HG03095 (cell line): ENCODE data around the gene ITPR2.
"Not testable (repeated sequence)": the region's sequence is repeated elsewhere in the genome, so short reads cannot be mapped to it uniquely, and the experiment has no call there.

Source experiments
- ATAC-seq: cut with Tn5 transposase; IDR thresholded peaks from one replicate; pipeline ENCODE4 v1.9.1; 2021; ENCODE audit warnings: moderate library complexity; ENCODE audit not compliant: unreplicated experiment

ITPR2 gene

DNA sequence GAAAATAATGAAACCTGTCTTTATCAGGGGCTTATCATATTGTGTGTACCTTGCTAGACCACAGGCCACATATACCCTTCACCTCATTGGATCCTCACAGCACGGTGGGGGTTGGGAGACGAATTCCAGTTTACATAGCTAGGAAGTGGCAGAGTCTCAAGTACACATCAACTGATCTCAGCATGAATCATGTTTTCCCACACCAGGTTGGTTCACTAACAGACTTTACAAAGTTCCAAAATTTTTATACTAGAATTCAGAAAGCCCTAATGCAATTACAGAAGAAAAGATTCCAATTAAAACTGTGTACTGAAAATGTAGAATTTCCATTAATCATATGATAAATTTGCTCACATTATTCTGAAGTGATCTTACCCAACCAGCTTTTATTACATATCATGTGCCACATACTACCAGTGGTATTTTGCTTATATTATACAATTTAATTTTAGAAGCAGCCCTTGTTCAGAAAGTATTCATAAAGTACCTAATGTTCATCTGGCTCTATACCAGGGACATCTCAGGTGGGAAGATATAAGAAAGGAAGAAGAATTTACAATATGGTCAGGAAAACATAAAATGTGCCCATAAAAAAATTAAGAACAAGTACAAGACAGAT, 196.2 kb downstream of the ITPR2 start:
- ATAC-seq, result no peak

DNA sequence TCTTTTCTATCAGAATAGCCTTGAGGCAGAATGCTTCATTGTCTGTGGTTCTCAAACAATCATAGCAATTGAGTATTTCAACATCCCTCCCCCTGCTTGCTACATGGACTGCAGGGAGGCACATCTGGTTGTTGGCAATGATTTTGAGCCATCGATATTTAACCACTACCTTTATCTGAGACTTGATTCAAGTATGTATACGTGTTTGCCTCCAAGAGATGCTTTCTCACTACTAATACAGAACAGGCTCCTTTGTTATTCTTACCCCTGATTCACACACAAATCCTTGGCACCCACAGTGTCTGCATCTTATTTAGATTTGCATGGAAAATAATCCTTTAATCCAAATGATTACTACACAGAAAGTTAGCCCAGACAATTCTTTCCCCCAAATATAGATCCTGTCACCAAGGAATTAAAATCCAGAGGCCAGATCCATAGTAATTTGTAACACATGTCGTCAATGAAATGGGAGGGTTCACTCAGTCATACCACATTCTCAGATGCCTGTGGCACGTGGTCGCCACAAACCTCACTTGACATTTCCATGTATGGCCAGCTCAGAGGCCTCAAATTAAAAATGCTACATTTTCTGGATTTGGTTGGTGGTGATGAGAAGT, 199.3 kb downstream of the ITPR2 start:
- ATAC-seq, result no peak

DNA sequence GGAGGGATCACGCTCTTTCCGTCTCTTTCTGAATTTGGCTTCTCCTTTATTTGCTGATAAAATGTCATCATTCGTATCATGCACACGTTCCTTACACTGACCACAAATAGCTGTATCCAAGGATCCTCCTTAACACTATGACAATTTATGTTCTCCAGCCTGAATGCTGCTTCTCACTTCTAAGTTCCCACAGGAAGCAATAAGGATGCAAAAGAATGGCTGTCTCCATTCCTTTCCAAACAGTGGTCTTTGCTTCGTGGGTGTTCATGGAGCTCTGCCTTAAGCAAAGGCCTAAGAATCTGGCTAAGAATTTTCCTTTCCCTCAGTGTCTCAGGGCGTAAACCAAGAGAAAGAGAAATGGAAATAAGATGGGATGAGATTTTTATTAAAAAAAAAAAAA, 200.2 kb downstream of the ITPR2 start:
- no peak for ATAC-seq

GRCh38 chr12:26631846-26632245, 201.1 kb downstream of the ITPR2 start:
- no peak for ATAC-seq

GRCh38 chr12:26630546-26631027, 202.4 kb downstream of the ITPR2 start:
- ATAC-seq, result no peak

GRCh38 chr12:26629864-26630263, 203.1 kb downstream of the ITPR2 start:
- no peak for ATAC-seq

- ATAC-seq, result no peak
Measured at GRCh38 chr12:26628234-26628633, 204.8 kb downstream of the ITPR2 start.

GRCh38 chr12:26627335-26627734, 205.7 kb downstream of the ITPR2 start:
- no peak for ATAC-seq

GRCh38 chr12:26623136-26623535, 209.9 kb downstream of the ITPR2 start:
- ATAC-seq, result no peak

- no peak for ATAC-seq
Measured at GRCh38 chr12:26622601-26623000, 210.4 kb downstream of the ITPR2 start.

DNA sequence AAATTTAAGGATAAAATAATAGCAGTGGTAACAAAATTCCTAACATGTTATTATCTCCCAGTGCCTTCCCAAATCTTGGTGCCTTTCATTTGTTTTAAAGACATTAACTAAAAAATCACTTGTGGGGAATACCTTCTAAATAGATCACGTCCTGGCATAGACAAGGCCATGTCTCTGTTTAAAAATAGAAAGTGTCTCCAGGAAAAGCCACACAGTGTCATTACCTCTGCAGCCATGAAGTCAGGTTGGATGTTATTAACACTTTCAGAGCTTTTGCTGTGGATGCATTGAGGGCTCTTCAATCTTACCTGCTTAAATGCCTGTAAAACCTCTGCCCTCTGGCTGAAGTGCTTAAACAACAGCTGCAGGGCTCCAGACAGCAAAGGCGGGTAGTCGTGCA, 211.1 kb downstream of the ITPR2 start:
- no peak for ATAC-seq

DNA sequence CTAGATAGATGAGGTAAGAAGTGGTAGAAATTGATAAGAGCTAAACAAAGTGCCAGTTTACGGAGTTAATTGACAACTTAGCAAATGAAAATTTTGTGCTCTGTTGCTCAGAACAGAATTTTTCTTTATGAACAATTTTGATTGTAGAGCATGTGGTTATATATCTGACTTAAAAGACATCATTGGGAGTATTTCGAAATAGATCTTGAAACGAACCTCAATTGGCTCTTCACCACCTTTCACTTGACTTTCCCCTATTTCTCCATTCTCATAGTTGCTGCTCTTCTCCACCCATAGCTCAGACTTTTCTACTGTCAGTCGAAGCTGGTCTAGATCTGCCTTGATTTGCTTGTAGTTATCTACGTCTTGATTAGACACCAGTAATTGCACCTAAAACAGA, 212.1 kb downstream of the ITPR2 start:
- ATAC-seq, result no peak

DNA sequence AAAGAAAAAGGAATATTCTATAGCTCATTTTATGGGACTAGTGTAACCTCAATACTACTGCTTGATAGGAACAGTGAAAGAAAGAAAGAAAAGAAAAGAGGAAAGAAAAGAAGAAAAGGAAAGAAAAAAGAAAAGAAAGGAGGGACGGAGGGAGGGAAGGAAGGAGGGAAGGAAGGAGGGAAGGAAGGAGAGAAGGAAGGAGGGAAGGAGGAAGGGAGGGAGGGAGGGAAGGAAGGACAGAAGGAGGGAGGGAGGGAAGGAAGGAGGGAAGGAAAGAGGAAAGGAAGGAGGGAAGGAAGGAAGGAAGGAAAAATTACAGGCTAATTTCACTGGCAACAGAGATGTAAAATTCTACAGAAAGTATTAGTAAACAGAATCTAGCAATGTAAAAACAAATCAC, 215.5 kb downstream of the ITPR2 start:
- ATAC-seq, result no peak

- no peak for ATAC-seq
Measured at GRCh38 chr12:26614011-26614616, 218.9 kb downstream of the ITPR2 start.

GRCh38 chr12:26612203-26612602, 220.8 kb downstream of the ITPR2 start:
- ATAC-seq, result no peak

DNA sequence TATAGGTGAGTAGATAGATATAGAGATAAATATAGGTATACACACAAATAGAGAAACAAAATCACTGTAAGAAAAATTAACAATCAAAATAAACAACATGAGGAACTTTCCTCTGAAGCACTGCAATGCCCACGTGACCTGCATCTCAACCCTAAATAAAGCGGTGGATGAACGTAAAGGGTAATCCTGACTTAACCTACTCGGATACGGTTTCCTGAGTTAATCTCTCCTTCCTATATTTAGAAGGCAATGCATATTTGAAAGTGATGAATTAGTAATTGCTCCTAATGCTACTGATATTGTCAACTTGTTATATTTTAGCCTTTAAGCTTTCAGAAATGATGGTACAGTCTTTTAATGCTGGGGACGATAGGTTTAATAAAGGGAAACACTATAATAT, 221.4 kb downstream of the ITPR2 start:
- no peak for ATAC-seq

GRCh38 chr12:26610774-26611173, 222.2 kb downstream of the ITPR2 start:
- no peak for ATAC-seq

DNA sequence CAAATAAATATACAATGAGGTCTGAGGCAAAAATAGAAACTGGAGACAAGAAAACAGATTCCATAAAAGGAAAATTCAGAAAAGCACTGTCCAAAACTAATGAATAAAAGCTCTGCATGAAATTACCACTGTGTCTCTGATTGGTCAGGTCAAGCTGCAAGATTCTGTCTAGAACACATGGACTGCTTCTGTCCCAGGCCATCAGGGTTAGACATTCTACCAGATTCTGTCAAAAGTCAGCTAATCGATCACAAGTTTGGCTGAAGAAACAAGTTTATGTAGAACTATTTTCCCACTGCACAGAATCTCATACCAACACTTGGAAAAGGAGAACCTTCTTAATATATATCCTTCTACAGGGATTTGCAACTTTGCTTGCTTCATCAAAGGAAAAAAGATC, 223.0 kb downstream of the ITPR2 start:
- no peak for ATAC-seq

DNA sequence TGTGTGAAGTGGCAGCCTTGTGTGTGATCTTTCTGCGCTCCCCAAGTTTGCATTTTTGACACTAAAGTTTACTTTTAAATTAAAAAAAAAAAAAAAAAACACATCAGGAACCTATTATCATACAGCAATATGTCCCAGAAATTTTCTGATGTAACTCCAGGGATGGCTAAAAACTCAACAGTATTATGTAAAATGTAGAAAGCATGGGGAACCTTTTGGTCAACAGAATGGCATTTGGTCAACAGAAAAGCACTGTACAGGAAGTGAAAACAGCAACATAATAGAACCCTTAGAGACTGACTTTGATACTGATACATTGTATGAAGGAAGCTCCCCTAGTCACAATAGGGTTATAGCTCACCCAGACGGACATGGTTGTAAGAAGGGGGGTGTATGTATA, 224.3 kb downstream of the ITPR2 start:
- ATAC-seq, result no peak

- ATAC-seq, result no peak
Measured at GRCh38 chr12:26608273-26608672, 224.7 kb downstream of the ITPR2 start.

DNA sequence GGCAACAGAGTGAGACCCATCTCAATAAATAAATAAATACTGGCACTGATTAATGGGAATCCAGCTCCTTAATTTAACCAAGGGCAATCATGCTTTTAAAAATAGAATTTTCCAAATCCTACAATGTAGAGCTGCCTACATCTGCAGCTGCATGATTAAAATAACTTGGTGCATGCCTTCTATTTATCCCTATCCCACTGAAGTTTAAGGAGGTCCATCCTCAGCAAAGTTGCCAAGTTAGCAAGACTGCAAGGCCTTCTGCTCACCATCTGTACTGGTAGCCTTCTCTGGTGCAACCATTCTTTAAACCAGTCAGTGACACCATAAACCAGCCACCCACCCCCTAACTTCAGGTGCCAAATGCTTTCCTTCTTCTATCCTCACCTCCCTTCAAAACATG, 226.1 kb downstream of the ITPR2 start:
- ATAC-seq, result no peak

DNA sequence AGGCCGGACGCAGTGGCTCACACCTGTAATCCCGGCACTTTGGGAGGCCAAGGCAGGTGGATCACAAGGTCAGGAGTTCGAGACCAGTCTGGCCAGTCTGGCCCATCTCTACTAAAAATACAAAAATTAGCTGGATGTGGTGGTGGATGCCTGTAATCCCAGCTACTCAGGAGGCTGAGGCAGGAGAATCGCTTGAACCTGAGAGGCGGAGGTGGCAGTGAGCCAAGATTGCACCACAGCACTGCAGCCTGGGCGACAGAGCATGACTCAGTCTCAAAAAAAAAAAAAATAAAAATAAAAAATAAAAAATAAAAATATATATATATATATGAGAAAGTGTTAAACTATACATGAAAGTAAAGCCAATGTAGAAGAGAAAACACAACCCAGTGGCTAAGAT, 228.2 kb downstream of the ITPR2 start:
- not testable (repeated sequence) for ATAC-seq
